ENCODE results near the gene LHX4. TPM values are rescaled to one million over a fixed set of nuclear protein-coding genes. Genes with fewer than 3 reads are reported as not detected.

The LHX4 gene
- total RNA-seq (ENCODE audit: insufficient read depth, low replicate concordance): 0.72 TPM

GRCh38 chr1:180229483-180230415 is at the start of gene LHX4:
Gene LHX4, plus strand, starts transcription at chr1:180230264. Its CDS starts 266 bp downstream, at chr1:180230530.
- DNase-seq (ENCODE audit: low spot score): peak; percentile 17

GRCh38 chr1:180181048-180181447 is 49.0 kb upstream of the LHX4 start:
- DNase-seq (ENCODE audit: low spot score): no peak

- DNase-seq (ENCODE audit: low spot score): no peak
Measured at GRCh38 chr1:180181996-180182642, 47.9 kb upstream of the LHX4 start.

GRCh38 chr1:180182643-180183311 is 47.3 kb upstream of the LHX4 start:
- DNase-seq (ENCODE audit: low spot score): no peak

- no peak for DNase-seq (ENCODE audit: low spot score)
Measured at GRCh38 chr1:180183426-180183825, 46.6 kb upstream of the LHX4 start.

GRCh38 chr1:180184041-180184440 is 46.0 kb upstream of the LHX4 start:
- no peak for DNase-seq (ENCODE audit: low spot score)

- DNase-seq (ENCODE audit: low spot score): no peak
Measured at GRCh38 chr1:180185281-180185680, 44.8 kb upstream of the LHX4 start.

- DNase-seq (ENCODE audit: low spot score): no peak
Measured at GRCh38 chr1:180185971-180186645, 44.0 kb upstream of the LHX4 start.

GRCh38 chr1:180186831-180187230 is 43.2 kb upstream of the LHX4 start:
- DNase-seq (ENCODE audit: low spot score): no peak

GRCh38 chr1:180187626-180188025 is 42.4 kb upstream of the LHX4 start:
- no peak for DNase-seq (ENCODE audit: low spot score)

GRCh38 chr1:180188091-180188506 is 42.0 kb upstream of the LHX4 start:
- DNase-seq (ENCODE audit: low spot score): peak; percentile 59

GRCh38 chr1:180188684-180189175 is 41.3 kb upstream of the LHX4 start:
- no peak for DNase-seq (ENCODE audit: low spot score)

- no peak for DNase-seq (ENCODE audit: low spot score)
Measured at GRCh38 chr1:180190091-180190490, 40.0 kb upstream of the LHX4 start.

GRCh38 chr1:180192172-180192571 is 37.9 kb upstream of the LHX4 start:
- DNase-seq (ENCODE audit: low spot score): no peak

GRCh38 chr1:180193141-180194047 is 36.7 kb upstream of the LHX4 start:
- DNase-seq (ENCODE audit: low spot score): no peak

- DNase-seq (ENCODE audit: low spot score): no peak
Measured at GRCh38 chr1:180194048-180194425, 36.0 kb upstream of the LHX4 start.

GRCh38 chr1:180194546-180195207 is 35.4 kb upstream of the LHX4 start:
- DNase-seq (ENCODE audit: low spot score): no peak

- no peak for DNase-seq (ENCODE audit: low spot score)
Measured at GRCh38 chr1:180195401-180195800, 34.7 kb upstream of the LHX4 start.

- DNase-seq (ENCODE audit: low spot score): no peak
Measured at GRCh38 chr1:180195916-180196315, 34.1 kb upstream of the LHX4 start.

Data from umbilical cord (tissue), 2 donors.